H1 (cell line): ENCODE data around the gene TCF4. TPM values are rescaled to one million over a fixed set of nuclear protein-coding genes. Genes with fewer than 3 reads are reported as not detected.

Source experiments
- CTCF ChIA-PET: fragments of 300-600 bp; sonication (Branson Sonifier 250); formaldehyde crosslinking; loops from one replicate; lab custom pipeline; 2021; ENCODE audit not compliant: partially characterized antibody; lab: Charles Lee
- POLR2A ChIA-PET: fragments of 300-600 bp; sonication (Branson Sonifier 250); formaldehyde crosslinking; loops from one replicate; lab custom pipeline; 2021; ENCODE audit warnings: inconsistent platforms; ENCODE audit not compliant: partially characterized antibody; lab: Charles Lee
- DNase-seq, 2 experiments: peaks; one replicate each; pipeline versions ENCODE4 v3.0.0 to v3.0.0-alpha.2; 2010 to 2022; ENCODE audit warnings: low spot score in 2 of 2, low read depth in 1 of 2, mixed read lengths in 1 of 2
- FAIRE-seq: peaks from 2 replicates; lab custom pipeline; 2011; peaks lifted over from hg19 to GRCh38; lab: Jason Lieb, UNC
- H2AFZ ChIP-seq: 2 replicates; pipeline ENCODE4 v1.8.1; 2012; ENCODE audit warnings: low read length, inconsistent platforms
- H2AK5ac ChIP-seq: 2 replicates; pipeline ENCODE4 v1.6.1; 2013; ENCODE audit warnings: low read depth, low read length
- H2BK120ac ChIP-seq: replicated peaks from 2 replicates; pipeline ENCODE3; 2013; ENCODE audit warnings: low read depth, low read length, inconsistent platforms
- H2BK12ac ChIP-seq: 2 replicates; pipeline ENCODE4 v1.6.1; 2013; ENCODE audit warnings: low read depth, low read length
- H2BK15ac ChIP-seq: 2 replicates; pipeline ENCODE4 v1.6.1; 2013; ENCODE audit warnings: low read length
- H2BK20ac ChIP-seq: 2 replicates; pipeline ENCODE4 v1.6.1; 2013; ENCODE audit warnings: low read length
- H2BK5ac ChIP-seq: 2 replicates; pipeline ENCODE4 v1.6.1; 2013; ENCODE audit warnings: low read depth, low read length
- H3K14ac ChIP-seq: 2 replicates; pipeline ENCODE4 v1.6.1; 2013; ENCODE audit warnings: inconsistent platforms; ENCODE audit not compliant: insufficient read length
- H3K18ac ChIP-seq: 2 replicates; pipeline ENCODE4 v1.6.1; 2013; ENCODE audit warnings: low read length; ENCODE audit errors: extremely low read depth
- H3K23ac ChIP-seq: 2 replicates; pipeline ENCODE4 v1.6.1; 2013; ENCODE audit warnings: inconsistent platforms; ENCODE audit not compliant: insufficient read length
- H3K23me2 ChIP-seq: 2 replicates; pipeline ENCODE4 v1.6.1; 2013; ENCODE audit warnings: low read depth, low read length
- H3K27ac ChIP-seq: 2 replicates; pipeline ENCODE4 v1.6.1; 2011; ENCODE audit warnings: low read depth, low read length, inconsistent platforms
- H3K27me3 ChIP-seq, 4 experiments: replicated peaks in 1 of 4; 1 replicate in 1 of 4; 2 replicates in 3 of 4; pipeline versions ENCODE4 v1.6.1 to v1.8.1; 2011 to 2013; ENCODE audit warnings: low read length in 3 of 4, mild to moderate bottlenecking in 3 of 4, inconsistent platforms in 2 of 4, mixed read lengths in 2 of 4, moderate library complexity in 1 of 4; ENCODE audit not compliant: control insufficient read depth in 3 of 4, insufficient read depth in 3 of 4; ENCODE audit errors: extremely low read depth in 1 of 4
- H3K36me3 ChIP-seq, 4 experiments: 2 replicates each; pipeline versions ENCODE4 v1.6.1 to v1.8.1; 2011 to 2013; ENCODE audit warnings: mild to moderate bottlenecking in 4 of 4, low read length in 3 of 4, moderate library complexity in 2 of 4, control low read depth in 1 of 4, inconsistent platforms in 1 of 4; ENCODE audit not compliant: insufficient read depth in 4 of 4, control insufficient read depth in 2 of 4
- H3K4ac ChIP-seq: replicated peaks from 2 replicates; pipeline ENCODE3; 2013; ENCODE audit warnings: low read length, low read depth, mixed read lengths, inconsistent platforms; ENCODE audit not compliant: insufficient read length
- H3K4me1 ChIP-seq, 4 experiments: replicated peaks in 1 of 4; 1 replicate in 1 of 4; 2 replicates in 3 of 4; pipeline versions ENCODE4 v1.6.1 to v1.8.1; 2011 to 2013; ENCODE audit warnings: low read length in 3 of 4, inconsistent platforms in 2 of 4, mixed read lengths in 1 of 4; ENCODE audit not compliant: insufficient read depth in 4 of 4, control insufficient read depth in 3 of 4
- H3K4me2 ChIP-seq, 2 experiments: 2 replicates each; pipeline versions ENCODE4 v1.6.1 to v1.8.1; 2011 to 2013; ENCODE audit warnings: low read depth in 2 of 2, low read length in 2 of 2, control low read depth in 1 of 2, inconsistent platforms in 1 of 2, mild to moderate bottlenecking in 1 of 2; ENCODE audit not compliant: insufficient read depth in 1 of 2
- H3K4me3 ChIP-seq, 4 experiments: fragments of 200-600, 300-600 bp in 1 of 4; sonication (generic), shearing (Covaris generic), sonication (Bioruptor Twin) in 1 of 4; 2 replicates each; pipeline versions ENCODE4 v1.5.1 to v1.8.1; 2011 to 2016; ENCODE audit warnings: low read length in 4 of 4, low read depth in 3 of 4, control low read depth in 2 of 4, inconsistent platforms in 2 of 4, mild to moderate bottlenecking in 2 of 4, mixed read lengths in 1 of 4, moderate library complexity in 1 of 4; ENCODE audit not compliant: insufficient read depth in 2 of 4; ENCODE audit errors: extremely low read depth in 1 of 4
- H3K56ac ChIP-seq: replicated peaks from 2 replicates; pipeline ENCODE3; 2013; ENCODE audit warnings: low read depth, mild to moderate bottlenecking, mixed read lengths, low read length, inconsistent platforms; ENCODE audit not compliant: insufficient read length
- H3K79me1 ChIP-seq: 2 replicates; pipeline ENCODE4 v1.6.1; 2013; ENCODE audit warnings: low read depth, low read length, control low read depth
- H3K79me2 ChIP-seq, 2 experiments: 2 replicates each; pipeline versions ENCODE4 v1.6.1 to v1.8.1; 2012 to 2013; ENCODE audit warnings: low read length in 2 of 2, mild to moderate bottlenecking in 2 of 2, inconsistent platforms in 1 of 2; ENCODE audit not compliant: insufficient read depth in 2 of 2, control insufficient read depth in 1 of 2
- H3K9ac ChIP-seq, 4 experiments: replicated peaks in 1 of 4; 1 replicate in 1 of 4; 2 replicates in 3 of 4; pipeline versions ENCODE4 v1.6.1 to v1.8.1; 2011 to 2013; ENCODE audit warnings: low read depth in 3 of 4, low read length in 3 of 4, control low read depth in 2 of 4, mild to moderate bottlenecking in 2 of 4, moderate library complexity in 2 of 4, inconsistent platforms in 1 of 4; ENCODE audit errors: extremely low read depth in 1 of 4
- H3K9me3 ChIP-seq, 2 experiments: 2 replicates each; pipeline versions ENCODE4 v1.6.1 to v1.8.1; 2012 to 2013; ENCODE audit warnings: mild to moderate bottlenecking in 2 of 2, moderate library complexity in 2 of 2, control low read depth in 1 of 2, inconsistent platforms in 1 of 2, low read depth in 1 of 2, low read length in 1 of 2, mixed read lengths in 1 of 2; ENCODE audit not compliant: insufficient read depth in 2 of 2
- H4K20me1 ChIP-seq, 2 experiments: replicated peaks in 1 of 2; 2 replicates each; pipeline versions ENCODE3 to v1.8.1; 2011 to 2013; ENCODE audit warnings: inconsistent platforms in 2 of 2, low read length in 2 of 2, mild to moderate bottlenecking in 1 of 2; ENCODE audit not compliant: insufficient read depth in 2 of 2, control insufficient read depth in 1 of 2
- H4K5ac ChIP-seq: 2 replicates; pipeline ENCODE4 v1.6.1; 2013; ENCODE audit warnings: low read length, low read depth, mixed read lengths, inconsistent platforms; ENCODE audit not compliant: insufficient read length
- H4K8ac ChIP-seq: 2 replicates; pipeline ENCODE4 v1.8.0; 2013; ENCODE audit warnings: mild to moderate bottlenecking, moderate library complexity, low read length, inconsistent platforms; ENCODE audit not compliant: insufficient read depth; ENCODE audit errors: extremely low read depth
- H4K91ac ChIP-seq: replicated peaks from 2 replicates; pipeline ENCODE3; 2013; ENCODE audit warnings: low read length, mixed read lengths, inconsistent platforms; ENCODE audit not compliant: insufficient read length
- CBX5 ChIP-seq: fragments of 300-800, 300-1000 bp; sonication (generic); IDR thresholded peaks from 2 replicates; pipeline ENCODE4 v1.7.1; 2016; ENCODE audit warnings: antibody characterized with exemption, low read length, low read depth
- CHD2 ChIP-seq: IDR thresholded peaks from 2 replicates; pipeline ENCODE4 v1.6.1; 2012; ENCODE audit warnings: low read length, improper control_type of control experiment
- MAFK ChIP-seq: IDR thresholded peaks from 2 replicates; pipeline ENCODE4 v1.6.1; 2012; ENCODE audit warnings: low read depth, mild to moderate bottlenecking, improper control_type of control experiment, low read length
- MAX ChIP-seq: IDR thresholded peaks from 2 replicates; pipeline ENCODE4 v1.6.1; 2012; ENCODE audit warnings: inconsistent platforms
- NANOG ChIP-seq: IDR thresholded peaks from 2 replicates; pipeline ENCODE4 v1.6.1; 2011; ENCODE audit warnings: low read length, low read depth, mild to moderate bottlenecking, inconsistent platforms; ENCODE audit not compliant: insufficient read depth, poor library complexity, severe bottlenecking
- POLR2AphosphoS5 ChIP-seq: IDR thresholded peaks from 2 replicates; pipeline ENCODE4 v1.6.1; 2011; ENCODE audit warnings: low read depth, low read length
- RBBP5 ChIP-seq: IDR thresholded peaks from 2 replicates; pipeline ENCODE4 v1.7.1; 2012; ENCODE audit warnings: low read depth, mild to moderate bottlenecking, inconsistent platforms, low read length, moderate library complexity, borderline replicate concordance
- SAP30 ChIP-seq: fragments of 300-600 bp; sonication (generic); IDR thresholded peaks from 2 replicates; pipeline ENCODE4 v1.7.1; 2012; ENCODE audit warnings: low read length, moderate library complexity, mild to moderate bottlenecking, inconsistent platforms; ENCODE audit not compliant: insufficient read depth, insufficient replicate concordance
- SIN3A ChIP-seq, 2 experiments: IDR thresholded peaks in 1 of 2; conservative IDR thresholded peaks in 1 of 2; 2 replicates each; pipeline ENCODE4 v1.6.1; 2011 to 2012; ENCODE audit warnings: low read length in 2 of 2, improper control_type of control experiment in 1 of 2, low read depth in 1 of 2, mild to moderate bottlenecking in 1 of 2
- SP4 ChIP-seq: IDR thresholded peaks from 2 replicates; pipeline ENCODE4 v1.6.1; 2012; ENCODE audit warnings: low read length, inconsistent platforms
- TAF7 ChIP-seq: optimal IDR thresholded peaks from 2 replicates; pipeline ENCODE3; 2011; ENCODE audit warnings: low read depth, mild to moderate bottlenecking, inconsistent platforms, low read length, moderate library complexity, borderline replicate concordance
- YY1 ChIP-seq: IDR thresholded peaks from 2 replicates; pipeline ENCODE4 v1.6.1; 2011; ENCODE audit warnings: low read depth, mild to moderate bottlenecking, low read length
- ZNF274 ChIP-seq: IDR thresholded peaks from 2 replicates; pipeline ENCODE4 v1.7.0; 2012; ENCODE audit warnings: low read length, borderline replicate concordance; ENCODE audit errors: extremely low read depth
- WGBS, 2 experiments: shearing (Covaris generic) in 1 of 2; methylation state at CpG; one replicate each; pipeline versions ENCODE4 v1.1.6 to v1.1.7; 2013 to 2015; ENCODE audit warnings: low lambda C conversion rate in 2 of 2, mixed read lengths in 2 of 2, inconsistent platforms in 1 of 2, low coverage in 1 of 2, missing lambda C conversion rate in 1 of 2; ENCODE audit not compliant: insufficient replicate concordance in 2 of 2, insufficient coverage in 1 of 2, insufficient read length in 1 of 2; ENCODE audit errors: extremely low coverage in 1 of 2, missing lambda C conversion rate in 1 of 2; 5-methylcytosine and 5-hydroxymethylcytosine counted together
- polyA plus RNA-seq, 7 experiments: library from polyadenylated mRNA; depleted of rRNA in 3 of 7; stranded (reverse) in 5 of 7; unstranded in 2 of 7; fragments of >200 nt in 5 of 7; fragments of 200-250 nt in 2 of 7; gene quantifications; 1 replicate in 5 of 7; 2 replicates in 1 of 7; 4 replicates in 1 of 7; pipeline versions ENCODE4 v1.2.1 to v1.2.3, GENCODE V29; 2011 to 2013; ENCODE audit warnings: missing spikeins in 2 of 7, mixed read lengths in 2 of 7
- total RNA-seq: library from RNA; stranded (reverse); fragmentation: NEBNext Ultra II Directional; extraction: Animal tissue kit (Norgen Biotek cat#: 25700); gene quantifications from 2 replicates; pipeline ENCODE4 v1.2.1, GENCODE V29; 2021

TCF4 gene
- total and polyA plus RNA-seq, 2 of the 8 experiments (the other 6 are each of a cell fraction or from before 2014, with no cell fraction given) = 59.3 to 118 TPM

- Histone ChIP-seq H3K36me3 (no peaks in the 10 kb centered on the region; a peak in 1 of 8 replicates), H3K23me2 (no peaks in the 10 kb centered on the region), H2AFZ (no peak overlapping the region), H3K4ac (no peak overlapping the region), H4K8ac (no peak overlapping the region), H3K9ac (no peak overlapping the region), H3K56ac (no peak overlapping the region), H4K91ac (no peak overlapping the region), H3K27ac (no peak overlapping the region), H2AK5ac (no peak overlapping the region), H3K23ac (no peak overlapping the region), H2BK5ac (no peak overlapping the region), H3K79me2 (peaks cover 0 to 15% of the 10 kb centered on the region in 2 experiments; a peak in 2 of 4 replicates), H3K14ac (no peak overlapping the region), H2BK12ac (no peak overlapping the region), H3K4me2 (no peak overlapping the region), H3K18ac (no peak overlapping the region), H2BK20ac (no peak overlapping the region), H3K4me1 (peaks cover 3 to 16% (median 8%) of the 10 kb centered on the region in 4 experiments), H4K5ac (no peak overlapping the region), H3K79me1 (no peaks in the 10 kb centered on the region), H2BK15ac (no peak overlapping the region), H3K27me3 (peaks cover 0 to 1% (median 0%) of the 10 kb centered on the region in 4 experiments; a peak in 1 of 7 replicates), H3K4me3 (no peak overlapping the region), H4K20me1 (no peaks in the 10 kb centered on the region), H2BK120ac (no peak overlapping the region), H3K9me3 (no peaks in the 10 kb centered on the region)
- DNase-seq (no peak), FAIRE-seq (no peak)
- WGBS, 2 experiments = 82% methylated on average over 3 of the region's 3 CpGs; no CpG with 5 or more reads in 1 of the 2 experiments
- ChIA-PET CTCF (no interaction called here), POLR2A (interaction anchor here (0.6 kb wide), 1 partner anchor 32 kb away, joined by 3 read pairs; no protein-coding TSS in a partner anchor)
- no peak for TF ChIP-seq NANOG
- no peak for TF ChIP-seq CBX5
- TF ChIP-seq SAP30 = no peak
- TF ChIP-seq CHD2 = no peak
- TF ChIP-seq TAF7 = no peak
- TF ChIP-seq ZNF274 = no peak
- TF ChIP-seq MAFK = no peak
- TF ChIP-seq RBBP5 = no peak
- no peak for TF ChIP-seq YY1
- TF ChIP-seq SIN3A (conservative IDR thresholded peaks at IDR 0.05 in 1 of 2, IDR thresholded peaks at IDR 0.05 in 1 of 2; ENCODE audit: low read depth in 1 of 2, low read length in 2 of 2) = no peak
- TF ChIP-seq MAX = no peak
- no peak for TF ChIP-seq SP4
- no peak for TF ChIP-seq POLR2AphosphoS5
These were observed 251.4 kb downstream of the TCF4 start for GRCh38 chr18:55336438-55337100.
